Stimulated activated memory B cell treated with anti-CD40 and anti-IgM and Interleukin-4, amounts not matched to agents 10 μg/mL and 1 μg/mL and 100 μg/mL, for 72 hours (primary cell): ENCODE results near the gene LRP2.

ENCODE experiments used
- ATAC-seq: fragments of 150-1000 bp; cut with Tn5 transposase; 2 replicates; pipeline ENCODE4 v1.10.0; 2021
- H3K27ac Mint-ChIP-seq: one replicate; pipeline ENCODE4 v1.8.0; 2022; ENCODE audit warnings: mild to moderate bottlenecking, mixed read lengths
- H3K27me3 Mint-ChIP-seq: one replicate; pipeline ENCODE4 v1.8.0; 2022; ENCODE audit warnings: mixed read lengths
- H3K36me3 Mint-ChIP-seq: one replicate; pipeline ENCODE4 v1.8.0; 2022; ENCODE audit warnings: mixed read lengths
- H3K4me1 Mint-ChIP-seq: one replicate; pipeline ENCODE4 v1.8.0; 2022; ENCODE audit warnings: mixed read lengths
- H3K4me3 Mint-ChIP-seq: one replicate; pipeline ENCODE4 v1.8.0; 2022; ENCODE audit warnings: mild to moderate bottlenecking, moderate library complexity, mixed read lengths
- H3K9me3 Mint-ChIP-seq: one replicate; pipeline ENCODE4 v1.8.0; 2022; ENCODE audit warnings: mixed read lengths

LRP2 gene

DNA sequence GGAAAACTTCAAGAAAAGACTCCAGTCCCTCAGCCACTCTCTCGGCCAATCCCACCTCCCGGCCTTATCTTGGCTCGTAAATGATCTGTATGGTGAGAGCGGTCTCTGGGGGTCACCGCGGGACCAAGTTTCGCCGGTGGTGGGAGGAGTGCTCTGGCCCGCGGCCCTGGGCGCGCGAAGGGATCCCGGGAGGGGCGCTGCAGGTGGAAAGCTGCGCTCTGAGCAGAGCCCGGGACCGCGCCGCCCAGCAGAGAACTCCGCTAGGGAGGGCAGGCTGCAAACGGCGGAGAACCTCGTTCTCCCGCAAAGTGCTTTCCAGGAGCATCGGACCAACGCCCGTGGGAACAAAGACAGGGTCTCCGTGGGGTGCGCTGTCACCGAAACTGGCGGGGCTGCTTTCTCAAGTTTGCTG is 622 bp downstream of the LRP2 start:
- Mint-ChIP-seq H3K4me3 (peak overlapping the region; percentile 13), H3K27me3 (peaks cover 62% of the 10 kb centered on the region), H3K4me1 (peaks cover 43% of the 10 kb centered on the region), H3K36me3 (no peaks in the 10 kb centered on the region), H3K27ac (no peak overlapping the region), H3K9me3 (no peaks in the 10 kb centered on the region)
- no peak for ATAC-seq

DNA sequence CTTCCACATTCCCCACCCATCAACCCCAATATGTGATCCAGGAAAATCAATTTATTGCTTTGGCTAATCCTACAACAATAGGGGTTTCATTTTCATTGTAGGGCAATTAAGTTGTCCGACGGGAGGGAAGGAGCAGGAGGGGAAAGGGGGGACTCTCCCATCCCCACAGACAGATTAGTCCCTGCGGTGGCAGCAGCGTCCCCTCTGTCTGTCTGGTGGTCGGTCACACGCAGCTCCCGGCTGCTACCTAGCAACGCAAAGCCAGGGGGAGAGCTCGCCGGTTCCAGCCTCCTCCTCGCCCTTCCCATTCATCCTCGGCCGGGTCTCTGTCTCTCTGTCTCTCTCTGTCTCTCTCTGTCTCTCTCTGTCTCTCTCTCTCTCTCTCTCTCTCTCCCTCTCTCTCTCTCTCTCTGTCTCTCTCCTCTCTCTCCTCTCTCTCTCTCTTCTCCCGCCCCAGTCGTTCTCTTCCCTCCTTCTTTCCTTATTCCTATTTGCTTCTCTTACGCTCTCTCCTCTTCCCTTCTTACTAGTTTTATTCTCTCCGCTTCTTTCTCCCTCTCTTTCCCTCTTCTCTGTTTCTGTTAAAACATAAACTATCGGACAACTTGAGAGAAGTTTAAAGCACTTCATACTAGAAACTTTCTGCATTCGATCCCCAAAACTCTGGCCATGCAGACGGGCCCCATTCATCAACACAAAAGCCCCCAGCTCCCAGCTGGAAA is 1.2 kb downstream of the LRP2 start:
- Mint-ChIP-seq H3K9me3 (no peaks in the 10 kb centered on the region), H3K36me3 (no peaks in the 10 kb centered on the region), H3K4me3 (peak overlapping the region; percentile 13), H3K27me3 (peaks cover 56% of the 10 kb centered on the region), H3K4me1 (peaks cover 43% of the 10 kb centered on the region), H3K27ac (no peak overlapping the region)
- ATAC-seq, result no peak

DNA sequence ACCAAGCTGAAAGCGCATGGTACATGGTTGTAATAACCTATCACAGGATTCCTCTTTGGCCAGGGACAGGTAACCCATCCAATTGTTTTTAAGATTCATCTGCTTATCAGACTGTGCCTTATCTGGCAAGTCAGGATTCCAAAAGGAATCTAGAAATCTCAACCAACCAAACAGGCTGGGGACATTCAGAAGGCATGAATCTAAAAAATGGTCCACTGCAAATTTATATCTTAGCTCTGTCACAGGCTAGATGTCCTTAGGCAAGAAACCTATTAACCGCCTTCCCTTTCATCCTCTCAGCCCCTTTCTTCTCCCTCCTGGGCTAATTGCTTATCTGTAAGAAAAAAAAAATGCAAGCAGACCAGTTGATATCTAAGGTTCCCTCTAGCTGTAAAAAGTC is 4.3 kb downstream of the LRP2 start:
- H3K4me3 Mint-ChIP-seq, result no peak overlapping the region
- H3K9me3 Mint-ChIP-seq, result no peaks in the 10 kb centered on the region
- peaks cover 35% of the 10 kb centered on the region for H3K27me3 Mint-ChIP-seq
- peaks cover 18% of the 10 kb centered on the region for H3K4me1 Mint-ChIP-seq
- no peak for ATAC-seq
- H3K27ac Mint-ChIP-seq, result no peak overlapping the region
- no peaks in the 10 kb centered on the region for H3K36me3 Mint-ChIP-seq

DNA sequence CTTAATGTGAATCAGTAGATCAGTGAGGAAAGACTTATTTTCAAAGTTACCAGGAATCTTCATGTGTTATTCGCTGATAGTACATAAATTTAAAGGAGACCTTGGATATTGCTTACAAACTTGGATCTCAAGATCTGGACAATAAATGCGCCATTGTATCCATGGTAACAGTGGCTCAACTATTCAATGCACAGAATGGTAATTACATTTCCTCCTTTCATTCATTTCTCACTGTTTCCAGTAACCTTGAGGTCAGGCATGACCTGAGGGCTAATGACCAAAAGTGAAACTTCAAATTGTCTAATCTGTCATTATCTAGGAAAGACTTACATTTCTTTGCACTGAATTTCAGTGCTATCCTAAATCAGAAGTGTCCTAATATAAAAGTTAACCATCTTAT is 8.1 kb downstream of the LRP2 start:
- H3K4me1 Mint-ChIP-seq, result no peaks in the 10 kb centered on the region
- H3K27me3 Mint-ChIP-seq, result peaks cover 3% of the 10 kb centered on the region
- H3K4me3 Mint-ChIP-seq, result no peak overlapping the region
- H3K27ac Mint-ChIP-seq, result no peak overlapping the region
- H3K9me3 Mint-ChIP-seq, result no peaks in the 10 kb centered on the region
- no peaks in the 10 kb centered on the region for H3K36me3 Mint-ChIP-seq
- ATAC-seq, result no peak

DNA sequence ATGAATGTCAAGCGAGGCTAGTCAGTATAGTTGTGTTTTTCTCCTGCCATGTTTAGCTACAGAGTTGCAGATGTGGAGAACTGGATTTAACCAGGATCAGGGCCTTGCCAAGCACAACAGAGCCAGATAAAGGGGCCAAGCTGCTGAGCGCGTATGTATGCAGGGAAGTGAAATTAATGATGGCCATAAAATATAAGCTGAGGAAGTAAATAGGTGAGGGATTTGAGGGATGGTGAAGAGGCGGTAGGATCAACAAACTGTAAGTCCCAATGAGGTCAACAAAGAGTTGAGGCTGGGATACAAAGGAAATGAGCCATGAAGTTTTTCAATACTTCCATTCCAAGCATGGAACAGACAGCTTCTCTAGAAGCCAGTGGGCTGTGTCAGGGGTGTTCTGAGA is 10.6 kb downstream of the LRP2 start:
- no peaks in the 10 kb centered on the region for H3K4me1 Mint-ChIP-seq
- no peaks in the 10 kb centered on the region for H3K27me3 Mint-ChIP-seq
- no peak overlapping the region for H3K4me3 Mint-ChIP-seq
- H3K27ac Mint-ChIP-seq, result no peak overlapping the region
- H3K36me3 Mint-ChIP-seq, result no peaks in the 10 kb centered on the region
- ATAC-seq, result no peak
- H3K9me3 Mint-ChIP-seq, result no peaks in the 10 kb centered on the region

DNA sequence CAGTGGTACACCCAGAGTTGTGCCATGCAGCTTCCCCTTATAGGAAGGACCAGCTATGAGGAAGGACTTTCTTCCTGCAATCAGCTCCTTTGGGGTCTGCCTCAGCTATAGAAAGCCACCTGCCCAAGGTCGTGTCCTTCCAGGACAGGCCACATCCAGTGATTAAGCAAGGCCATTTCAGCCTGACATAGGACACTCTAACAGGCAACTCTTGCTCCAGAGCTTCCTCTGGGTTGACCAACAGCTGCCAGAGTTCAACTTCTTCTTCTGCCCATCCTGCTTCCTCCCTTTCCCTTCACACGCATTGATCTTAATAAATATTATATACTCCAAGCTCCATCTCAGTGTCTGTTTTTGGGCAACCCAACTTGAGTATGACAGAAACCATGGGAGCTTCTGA is 12.8 kb downstream of the LRP2 start:
- Mint-ChIP-seq H3K27ac (no peak overlapping the region), H3K27me3 (no peaks in the 10 kb centered on the region), H3K4me1 (no peaks in the 10 kb centered on the region), H3K9me3 (no peaks in the 10 kb centered on the region), H3K4me3 (no peak overlapping the region), H3K36me3 (no peaks in the 10 kb centered on the region)
- no peak for ATAC-seq

DNA sequence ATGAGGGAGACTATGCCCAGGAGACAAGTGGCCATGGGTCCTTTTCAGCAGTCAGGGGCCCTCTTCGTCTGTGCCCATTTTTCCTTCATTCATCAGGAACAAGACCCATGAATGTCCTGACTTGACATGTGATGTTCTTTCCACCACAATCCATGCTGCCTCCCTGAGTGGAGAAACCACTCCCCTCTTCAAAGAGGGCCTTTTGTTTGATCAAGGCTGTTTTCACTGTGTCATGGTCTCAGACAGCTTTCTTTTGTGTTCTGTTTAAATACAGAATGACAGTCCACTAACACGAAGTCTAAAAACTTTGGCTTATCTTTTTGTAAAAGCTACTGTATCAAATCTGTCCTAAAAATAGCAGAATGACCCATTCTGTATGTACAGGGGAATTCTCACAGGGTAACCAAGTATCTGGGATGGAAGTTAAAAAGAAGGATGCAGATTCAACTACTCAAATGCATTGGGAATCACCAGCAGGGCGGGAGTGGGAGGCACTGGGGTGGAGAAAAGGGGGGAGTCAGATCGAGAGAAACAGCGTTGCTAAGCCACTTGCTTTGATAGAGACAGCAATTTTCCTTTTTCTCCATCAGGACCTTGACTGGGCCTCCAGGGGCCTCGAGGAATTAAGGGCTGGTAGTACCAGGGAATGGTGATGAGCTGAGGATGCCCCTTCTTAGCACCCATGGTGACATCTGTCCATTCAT is 13.9 kb downstream of the LRP2 start:
- Mint-ChIP-seq H3K36me3 (no peaks in the 10 kb centered on the region), H3K27ac (no peak overlapping the region), H3K27me3 (no peaks in the 10 kb centered on the region)

DNA sequence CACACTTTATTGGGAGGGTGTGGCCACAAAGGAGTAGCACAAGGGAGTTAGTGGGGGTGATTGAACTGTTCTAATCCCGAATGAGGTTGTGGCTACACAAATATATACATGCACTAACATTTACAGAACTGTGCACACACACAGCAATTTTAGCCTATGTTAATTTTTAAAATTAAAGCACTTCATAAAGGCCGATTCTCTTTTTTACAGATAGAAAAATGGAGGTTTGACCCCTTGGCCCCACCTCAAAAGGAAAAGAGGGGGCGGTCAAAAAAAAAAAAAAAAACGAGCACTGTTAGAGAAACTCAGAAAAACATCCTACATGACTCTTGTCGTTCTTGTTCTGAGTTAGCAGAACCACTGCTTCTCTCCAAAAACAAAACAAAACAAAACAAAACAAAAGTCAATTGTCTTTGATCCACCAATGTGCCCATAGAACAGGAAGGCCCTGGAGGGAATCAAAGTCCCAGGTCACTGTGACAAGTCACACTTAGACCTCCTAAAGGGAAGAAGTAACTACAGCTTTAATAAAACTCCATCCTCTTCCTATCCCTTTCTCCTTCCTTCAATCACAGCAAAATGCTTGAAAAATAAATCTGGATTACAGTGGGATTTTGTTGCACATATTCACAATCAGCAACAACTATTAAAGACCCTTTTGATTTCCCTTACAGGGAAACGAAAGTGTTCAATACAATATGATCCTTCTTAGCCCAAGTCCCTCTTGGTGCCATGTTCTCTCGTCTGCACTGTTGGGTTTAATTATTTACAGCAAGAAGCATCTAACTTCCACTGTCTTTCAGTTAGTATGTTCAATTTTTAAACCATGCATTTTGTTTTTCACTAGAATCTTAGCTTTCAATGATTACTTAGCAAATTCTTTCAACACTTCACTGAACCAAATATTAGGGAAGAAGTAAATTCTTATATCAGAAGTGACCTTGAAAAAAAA is 16.6 kb downstream of the LRP2 start:
- Mint-ChIP-seq H3K9me3 (no peaks in the 10 kb centered on the region), H3K27ac (no peak overlapping the region), H3K27me3 (no peaks in the 10 kb centered on the region), H3K4me1 (no peaks in the 10 kb centered on the region), H3K4me3 (no peak overlapping the region), H3K36me3 (no peaks in the 10 kb centered on the region)
- no peak for ATAC-seq

More for the DNA sequence above, 13.9 kb downstream of the LRP2 start:
- H3K4me1 Mint-ChIP-seq, result no peaks in the 10 kb centered on the region
- H3K9me3 Mint-ChIP-seq, result no peaks in the 10 kb centered on the region
- no peak overlapping the region for H3K4me3 Mint-ChIP-seq
- no peak for ATAC-seq

DNA sequence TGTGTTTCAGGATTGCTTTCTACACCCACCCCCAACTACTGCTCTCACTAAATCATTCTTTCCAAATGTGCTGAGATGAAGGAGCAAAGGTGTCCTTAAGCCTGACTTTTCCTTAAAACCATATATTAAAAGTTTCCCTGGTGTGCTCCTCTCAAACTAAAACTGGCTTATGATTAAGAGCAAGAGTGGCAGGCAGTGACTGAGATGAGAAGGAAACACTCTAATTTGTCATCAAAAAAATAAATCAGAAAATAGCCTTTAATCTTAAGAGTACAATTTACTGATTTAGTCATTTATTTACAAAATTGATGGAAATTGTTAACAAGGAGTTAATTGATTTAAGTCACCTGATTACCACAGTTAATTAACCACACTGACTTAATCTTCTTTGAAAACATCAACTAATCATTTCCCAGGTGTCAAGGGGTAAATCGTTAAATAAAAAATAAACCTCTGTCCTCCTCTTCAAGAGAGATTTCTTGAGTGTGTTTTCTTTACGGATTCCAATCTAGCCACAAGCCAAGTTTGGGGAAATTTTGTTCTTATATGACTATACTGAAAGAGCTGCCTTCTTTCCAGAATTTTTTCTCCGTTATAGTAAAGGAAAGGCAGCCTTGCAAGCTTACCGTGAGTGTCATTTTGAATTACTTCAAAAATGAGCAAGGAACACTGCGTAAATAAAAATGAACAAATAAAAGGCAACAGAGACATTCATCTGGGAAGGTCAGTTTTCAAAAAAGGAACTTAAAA is 17.4 kb downstream of the LRP2 start:
- no peak overlapping the region for H3K4me3 Mint-ChIP-seq
- H3K9me3 Mint-ChIP-seq, result no peaks in the 10 kb centered on the region
- no peak for ATAC-seq
- H3K4me1 Mint-ChIP-seq, result no peaks in the 10 kb centered on the region
- peaks cover 6% of the 10 kb centered on the region for H3K27me3 Mint-ChIP-seq
- no peaks in the 10 kb centered on the region for H3K36me3 Mint-ChIP-seq
- no peak overlapping the region for H3K27ac Mint-ChIP-seq

DNA sequence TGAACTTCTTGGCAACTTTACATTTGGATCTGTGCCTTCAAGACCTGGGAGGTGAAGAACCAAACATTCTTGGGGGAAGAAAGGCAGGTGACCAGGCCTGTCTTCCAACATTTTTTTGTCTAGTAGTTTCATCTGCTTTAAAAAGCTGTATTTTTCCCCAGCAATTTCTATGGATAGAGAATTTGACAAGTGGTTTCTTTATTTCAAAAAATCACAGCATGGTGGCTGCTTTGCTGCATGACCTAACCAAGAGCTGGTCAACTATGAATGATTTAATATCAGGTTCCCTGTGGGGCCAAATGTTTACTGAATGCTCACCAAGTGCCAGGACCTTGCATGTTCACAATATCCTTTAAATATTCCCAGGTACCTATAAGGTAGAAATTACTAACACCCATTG is 19.1 kb downstream of the LRP2 start:
- H3K9me3 Mint-ChIP-seq, result no peaks in the 10 kb centered on the region
- no peaks in the 10 kb centered on the region for H3K36me3 Mint-ChIP-seq
- peaks cover 8% of the 10 kb centered on the region for H3K27me3 Mint-ChIP-seq
- H3K27ac Mint-ChIP-seq, result no peak overlapping the region
- ATAC-seq, result no peak
- H3K4me3 Mint-ChIP-seq, result no peak overlapping the region
- H3K4me1 Mint-ChIP-seq, result no peaks in the 10 kb centered on the region

DNA sequence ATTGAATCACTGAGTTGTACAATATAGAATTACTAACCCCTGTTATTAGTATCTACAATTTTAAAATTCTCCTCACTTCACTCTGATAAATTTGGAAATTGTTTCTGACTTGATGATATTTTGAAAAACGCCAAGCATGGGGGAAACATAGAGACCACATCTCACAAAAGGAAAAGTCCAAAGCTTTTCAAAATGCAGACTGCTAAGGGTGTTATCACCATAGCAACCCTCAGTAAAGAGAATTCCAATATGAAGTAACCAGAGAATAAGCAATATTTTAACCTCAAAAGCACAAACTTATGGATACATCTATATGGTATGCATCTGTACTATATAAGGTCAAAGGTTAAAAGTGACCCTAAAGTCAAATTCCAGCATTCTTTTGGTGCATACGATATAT is 22.7 kb downstream of the LRP2 start:
- no peaks in the 10 kb centered on the region for H3K36me3 Mint-ChIP-seq
- H3K9me3 Mint-ChIP-seq, result no peaks in the 10 kb centered on the region
- ATAC-seq, result no peak
- no peak overlapping the region for H3K4me3 Mint-ChIP-seq
- H3K27me3 Mint-ChIP-seq, result peaks cover 8% of the 10 kb centered on the region
- H3K4me1 Mint-ChIP-seq, result no peaks in the 10 kb centered on the region
- no peak overlapping the region for H3K27ac Mint-ChIP-seq

DNA sequence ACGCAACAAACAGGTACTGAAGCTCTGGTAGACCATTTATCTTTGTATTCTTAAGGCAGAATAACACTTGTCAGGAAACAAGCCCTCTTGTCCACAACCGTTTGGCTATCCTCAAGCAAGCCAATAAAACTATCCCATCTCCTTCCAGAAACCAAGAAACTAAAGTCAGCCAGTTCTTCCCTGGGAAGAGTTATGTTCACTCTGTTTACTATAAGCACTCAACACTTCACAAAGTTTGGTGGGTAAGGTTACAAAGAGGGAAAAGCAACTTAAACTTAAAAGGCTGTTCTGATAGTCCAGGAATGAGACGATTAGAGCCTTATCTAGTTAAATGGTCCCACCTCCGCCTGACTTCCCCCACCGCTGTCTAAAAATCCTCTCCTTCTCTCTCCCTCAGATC is 25.6 kb downstream of the LRP2 start:
- H3K4me3 Mint-ChIP-seq, result no peak overlapping the region
- H3K27ac Mint-ChIP-seq, result no peak overlapping the region
- no peak for ATAC-seq
- H3K4me1 Mint-ChIP-seq, result no peaks in the 10 kb centered on the region
- H3K9me3 Mint-ChIP-seq, result no peaks in the 10 kb centered on the region
- no peaks in the 10 kb centered on the region for H3K36me3 Mint-ChIP-seq
- H3K27me3 Mint-ChIP-seq, result peaks cover 8% of the 10 kb centered on the region

DNA sequence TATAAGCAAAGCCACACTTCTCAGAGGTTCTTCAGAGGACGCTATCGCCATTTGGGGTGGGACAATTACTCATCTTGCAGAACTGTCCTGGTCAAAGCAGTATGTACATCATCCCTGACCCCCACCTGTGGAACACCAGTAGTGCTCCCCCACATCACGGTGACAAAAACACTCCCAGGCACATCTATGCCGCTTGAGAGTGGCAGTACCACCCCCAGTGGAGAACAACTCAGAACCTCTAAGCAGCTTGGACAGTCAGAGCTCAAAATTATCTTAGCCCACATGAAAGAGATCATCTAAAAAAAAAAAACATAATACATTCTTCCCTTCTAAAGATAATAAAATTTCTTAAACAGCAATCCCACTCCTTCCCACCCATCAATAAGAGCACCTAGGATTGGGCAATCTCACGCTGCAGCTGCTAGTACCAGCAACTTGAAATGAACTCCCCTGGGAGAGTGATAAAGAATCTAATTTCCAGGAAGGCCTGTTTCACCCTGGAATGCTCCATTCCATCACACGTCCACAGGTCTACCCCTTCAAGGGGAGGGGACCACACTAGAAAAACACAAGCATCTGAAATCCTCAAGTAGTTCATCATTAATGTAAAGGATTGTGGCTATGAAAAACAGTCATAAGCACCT is 31.7 kb downstream of the LRP2 start:
- Mint-ChIP-seq H3K27ac (no peak overlapping the region), H3K9me3 (no peaks in the 10 kb centered on the region), H3K4me1 (no peaks in the 10 kb centered on the region), H3K36me3 (no peaks in the 10 kb centered on the region), H3K27me3 (peaks cover 11% of the 10 kb centered on the region), H3K4me3 (no peak overlapping the region)
- peak; percentile 43 for ATAC-seq

DNA sequence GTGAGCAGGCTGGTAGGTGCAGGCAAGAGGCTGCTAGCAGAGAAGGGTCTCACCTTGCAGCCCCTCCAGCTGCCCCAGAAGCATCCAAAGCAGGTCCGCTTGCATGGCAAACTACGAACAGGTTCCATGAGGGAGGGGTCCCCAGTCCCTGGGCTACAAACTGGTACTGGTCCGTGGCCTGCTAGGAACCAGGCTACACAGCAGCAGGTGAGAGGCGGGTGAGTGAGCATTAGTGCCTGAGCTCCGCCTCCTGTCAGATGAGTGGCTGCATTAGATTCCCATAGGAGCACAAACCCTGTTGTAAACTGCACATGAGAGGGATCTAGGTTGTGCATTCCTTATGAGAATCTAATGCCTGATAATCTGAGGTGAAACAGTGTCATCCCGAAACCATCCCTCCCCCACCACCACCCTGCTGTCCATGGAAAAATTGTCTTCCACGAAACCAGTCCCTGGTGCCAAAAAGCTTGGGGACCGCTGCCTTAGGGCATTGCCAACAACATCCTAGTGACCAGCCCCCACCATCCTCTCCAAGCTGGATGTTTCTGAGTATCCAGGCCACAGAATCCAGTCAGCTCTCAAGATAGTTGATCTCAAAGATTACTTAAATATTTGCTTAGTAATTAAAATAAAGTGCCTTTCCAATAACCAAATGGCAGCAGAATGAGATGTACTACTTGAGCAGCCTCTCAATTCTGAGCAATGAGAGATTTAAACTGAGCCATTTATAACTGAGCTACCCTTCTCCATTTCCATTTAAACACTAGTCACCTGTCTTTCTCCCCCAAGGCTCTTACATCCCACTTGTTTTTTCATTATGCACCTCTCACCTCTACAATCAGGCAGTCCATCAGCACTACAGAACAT is 32.4 kb downstream of the LRP2 start:
- Mint-ChIP-seq H3K27ac (no peak overlapping the region), H3K27me3 (peaks cover 11% of the 10 kb centered on the region), H3K4me3 (no peak overlapping the region), H3K9me3 (no peaks in the 10 kb centered on the region), H3K4me1 (no peaks in the 10 kb centered on the region), H3K36me3 (no peaks in the 10 kb centered on the region)
- ATAC-seq, result peak; percentile 27
